Caco-2 (cell line): Measurements from ENCODE around the gene CEP350. TPM values are rescaled to one million over a fixed set of nuclear protein-coding genes. Genes with fewer than 3 reads are reported as not detected.

Experiments used
- BruUV-seq: library from RNA; stranded (reverse); fragments of 400-500 nt; replicated peaks from 2 replicates; lab custom pipeline; 2021; lab: Mats Ljungman, UMichigan
- CTCF ChIA-PET: fragments of 300-600 bp; sonication (Branson Sonifier 250); formaldehyde crosslinking; loops from one replicate; lab custom pipeline; 2022; ENCODE audit warnings: antibody characterized with exemption; lab: Charles Lee
- POLR2A ChIA-PET: fragments of 300-600 bp; sonication (Branson Sonifier 250); formaldehyde crosslinking; loops from one replicate; lab custom pipeline; 2022; ENCODE audit warnings: antibody characterized with exemption; lab: Charles Lee
- DNase-seq, 2 experiments: peaks; one replicate each; pipeline versions ENCODE4 v3.0.0 to v3.0.0-alpha.2; 2020 to 2022
- H3K27me3 ChIP-seq: replicated peaks from 2 replicates; pipeline ENCODE4 v1.6.0; 2011; ENCODE audit warnings: low read length; ENCODE audit not compliant: control insufficient read depth, insufficient read depth
- H3K36me3 ChIP-seq: 2 replicates; pipeline ENCODE4 v1.5.1; 2011; ENCODE audit warnings: low read length; ENCODE audit not compliant: control insufficient read depth, insufficient read depth
- H3K4me1 ChIP-seq: fragments of 250-450 bp; sonication (Bioruptor Pico); 2 replicates; pipeline ENCODE4 v1.5.1; 2020; ENCODE audit warnings: mild to moderate bottlenecking
- H3K4me3 ChIP-seq: 2 replicates; pipeline ENCODE4 v1.5.1; 2011; ENCODE audit warnings: low read depth, mild to moderate bottlenecking, control low read depth, low read length
- H3K9me3 ChIP-seq: fragments of 250-450 bp; sonication (Bioruptor Pico); 2 replicates; pipeline ENCODE4 v1.5.1; 2020; ENCODE audit warnings: mild to moderate bottlenecking, moderate library complexity
- H3K27ac Mint-ChIP-seq: one replicate; pipeline ENCODE4 v1.8.0; 2022; ENCODE audit warnings: mixed read lengths; ENCODE audit not compliant: unreplicated experiment
- H3K27me3 Mint-ChIP-seq: one replicate; pipeline ENCODE4 v1.8.0; 2022; ENCODE audit warnings: mixed read lengths; ENCODE audit not compliant: insufficient read depth, unreplicated experiment
- H3K36me3 Mint-ChIP-seq: one replicate; pipeline ENCODE4 v1.8.0; 2022; ENCODE audit warnings: mild to moderate bottlenecking, mixed read lengths; ENCODE audit not compliant: insufficient read depth, unreplicated experiment
- H3K4me1 Mint-ChIP-seq: one replicate; pipeline ENCODE4 v1.8.0; 2022; ENCODE audit warnings: low read depth, mixed read lengths; ENCODE audit not compliant: unreplicated experiment
- H3K4me3 Mint-ChIP-seq: one replicate; pipeline ENCODE4 v1.8.0; 2022; ENCODE audit warnings: mild to moderate bottlenecking, moderate library complexity, mixed read lengths; ENCODE audit not compliant: unreplicated experiment
- H3K9me3 Mint-ChIP-seq: one replicate; pipeline ENCODE4 v1.8.0; 2022; ENCODE audit warnings: mixed read lengths; ENCODE audit not compliant: unreplicated experiment
- intact Hi-C: fragments of 100-400 bp; cut with micrococcal nuclease; formaldehyde crosslinking; loops from one replicate; pipeline ENCODE4 v1.10.0; 2022; ENCODE audit not compliant: unreplicated experiment
- total RNA-seq: library from RNA; stranded (reverse); gene quantifications from 2 replicates; pipeline ENCODE4 v1.2.3, GENCODE V29; 2022
- TF ChIP-seq, protein P1 (sequence below), 2 experiments: fragments of 200-600 bp in 1 of 2; IDR thresholded peaks; 1 replicate in 1 of 2; 2 replicates in 1 of 2; pipeline versions ENCODE4 v1.5.1 to v1.8.0; 2011 to 2022; ENCODE audit warnings: antibody characterized with exemption in 1 of 2, control low read depth in 1 of 2, inconsistent platforms in 1 of 2, low read depth in 1 of 2, low read length in 1 of 2, mild to moderate bottlenecking in 1 of 2, moderate library complexity in 1 of 2; ENCODE audit not compliant: insufficient read depth in 1 of 2, severe bottlenecking in 1 of 2, unreplicated experiment in 1 of 2

CEP350 gene
- total RNA-seq, 1 experiment from 2014 or later: 43.5 TPM

DNA sequence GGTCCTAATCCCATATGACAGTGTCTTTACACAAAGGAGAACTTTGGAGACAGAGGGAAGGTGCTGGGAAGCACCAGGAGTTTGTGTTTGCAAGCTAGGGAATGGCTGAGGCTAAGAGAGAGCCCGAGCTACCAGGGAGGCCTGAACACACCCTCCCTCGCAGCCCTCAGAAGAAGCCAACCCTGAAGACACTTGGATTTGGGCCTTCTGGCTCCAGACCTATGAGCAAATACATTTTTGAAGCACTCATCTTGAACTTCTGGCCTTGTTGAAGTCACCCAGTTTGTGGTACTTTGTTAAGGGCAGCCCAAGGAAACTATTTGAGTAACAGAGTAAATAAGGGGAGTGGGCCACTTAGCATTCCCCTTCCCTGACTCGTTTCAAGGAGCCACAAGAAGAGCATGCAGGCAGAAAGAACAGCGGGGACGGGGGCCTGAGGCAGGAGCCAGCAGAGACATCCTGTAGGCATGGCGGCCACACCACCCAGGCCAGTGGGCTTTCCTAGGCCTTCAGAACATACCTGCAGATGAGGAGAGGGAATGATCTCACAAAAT lies 186.8 kb downstream of the CEP350 start:
- H3K27ac Mint-ChIP-seq: no peak overlapping the region
- Histone ChIP-seq H3K4me1 (no peaks in the 10 kb centered on the region), H3K27me3 (no peaks in the 10 kb centered on the region), H3K4me3 (no peak overlapping the region), H3K36me3 (no peaks in the 10 kb centered on the region), H3K9me3 (0 out of 2 replicates have a peak, but pooled peaks cover 7% of the 10 kb centered on the region)
- POLR2A ChIA-PET: no interaction called here
- no peak for DNase-seq
- no peaks in the 10 kb centered on the region for H3K9me3 Mint-ChIP-seq
- TF ChIP-seq, protein P1, sequence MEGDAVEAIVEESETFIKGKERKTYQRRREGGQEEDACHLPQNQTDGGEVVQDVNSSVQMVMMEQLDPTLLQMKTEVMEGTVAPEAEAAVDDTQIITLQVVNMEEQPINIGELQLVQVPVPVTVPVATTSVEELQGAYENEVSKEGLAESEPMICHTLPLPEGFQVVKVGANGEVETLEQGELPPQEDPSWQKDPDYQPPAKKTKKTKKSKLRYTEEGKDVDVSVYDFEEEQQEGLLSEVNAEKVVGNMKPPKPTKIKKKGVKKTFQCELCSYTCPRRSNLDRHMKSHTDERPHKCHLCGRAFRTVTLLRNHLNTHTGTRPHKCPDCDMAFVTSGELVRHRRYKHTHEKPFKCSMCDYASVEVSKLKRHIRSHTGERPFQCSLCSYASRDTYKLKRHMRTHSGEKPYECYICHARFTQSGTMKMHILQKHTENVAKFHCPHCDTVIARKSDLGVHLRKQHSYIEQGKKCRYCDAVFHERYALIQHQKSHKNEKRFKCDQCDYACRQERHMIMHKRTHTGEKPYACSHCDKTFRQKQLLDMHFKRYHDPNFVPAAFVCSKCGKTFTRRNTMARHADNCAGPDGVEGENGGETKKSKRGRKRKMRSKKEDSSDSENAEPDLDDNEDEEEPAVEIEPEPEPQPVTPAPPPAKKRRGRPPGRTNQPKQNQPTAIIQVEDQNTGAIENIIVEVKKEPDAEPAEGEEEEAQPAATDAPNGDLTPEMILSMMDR (IDR thresholded peaks at IDR 0.05; ENCODE audit: insufficient read depth in 1 of 2, low read depth in 1 of 2, low read length in 1 of 2, severe bottlenecking in 1 of 2, unreplicated experiment in 1 of 2): no peak
- H3K4me3 Mint-ChIP-seq: no peak overlapping the region
- CTCF ChIA-PET: no interaction called here
- no TSS peak for BruUV-seq
- H3K27me3 Mint-ChIP-seq: peaks cover 2% of the 10 kb centered on the region
- intact Hi-C loops: no loop called here
- no peaks in the 10 kb centered on the region for H3K36me3 Mint-ChIP-seq
- no peaks in the 10 kb centered on the region for H3K4me1 Mint-ChIP-seq

DNA sequence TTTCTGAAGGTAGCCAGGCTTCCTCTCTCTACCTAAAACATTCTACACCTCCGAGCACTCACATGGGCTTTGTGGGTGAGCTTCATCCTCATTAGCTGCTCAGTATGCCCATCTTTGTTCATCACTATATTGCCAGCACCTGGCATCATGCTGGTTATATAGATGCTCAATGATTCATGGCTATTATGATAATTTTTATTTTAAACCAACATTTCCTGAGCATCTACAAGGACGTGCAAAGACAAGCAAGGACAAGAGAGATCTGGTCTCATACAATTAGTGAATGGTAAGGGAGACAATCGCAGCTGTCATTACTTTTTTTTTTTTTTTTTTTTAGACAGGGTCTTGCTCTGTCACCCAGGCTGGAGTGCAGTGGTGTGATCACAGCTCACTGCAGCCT lies 188.7 kb downstream of the CEP350 start:
- intact Hi-C loops: no loop called here

DNA sequence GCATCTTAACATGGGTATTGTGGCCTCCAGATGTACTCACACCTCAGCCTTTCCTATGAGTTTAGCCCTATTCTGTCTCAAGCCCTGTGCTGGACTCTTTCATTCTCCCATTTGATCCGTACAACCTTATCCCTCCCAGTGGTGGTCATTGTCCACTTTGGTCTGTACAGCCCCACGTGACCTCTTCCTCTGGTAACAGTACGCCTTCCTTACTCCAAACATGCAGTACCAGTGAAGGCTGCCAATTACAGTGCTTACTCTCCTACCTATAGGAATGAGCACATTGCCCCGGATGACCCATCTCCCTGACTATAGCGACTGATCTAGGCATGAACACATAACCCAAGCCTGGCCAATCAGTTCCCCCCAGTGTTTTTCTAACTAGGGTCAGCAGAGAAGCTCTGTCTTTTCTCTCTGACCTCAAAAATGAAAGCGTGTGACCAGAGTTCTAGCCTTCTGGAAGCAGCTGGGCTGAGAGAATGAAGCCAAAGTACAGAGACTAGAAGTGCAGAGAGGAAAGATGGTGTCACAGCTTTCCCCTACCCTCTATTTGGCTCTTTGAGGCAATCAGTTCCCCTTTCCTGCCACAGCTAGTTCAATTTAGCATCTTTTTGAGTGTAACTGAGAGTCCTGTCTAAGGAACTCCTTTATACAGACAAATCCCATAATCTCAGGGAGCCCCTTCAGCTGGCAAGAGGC lies 190.2 kb downstream of the CEP350 start:
- Mint-ChIP-seq H3K4me3 (no peak overlapping the region), H3K9me3 (no peaks in the 10 kb centered on the region), H3K4me1 (no peaks in the 10 kb centered on the region), H3K27ac (no peak overlapping the region), H3K27me3 (no peaks in the 10 kb centered on the region), H3K36me3 (no peaks in the 10 kb centered on the region)
- DNase-seq: no peak
- no TSS peak for BruUV-seq
- no peaks in the 10 kb centered on the region for H3K27me3 ChIP-seq
- no peak overlapping the region for H3K4me3 ChIP-seq
- intact Hi-C loops: no loop called here
- ChIA-PET CTCF (interaction anchor here (0.5 to 1.2 kb wide), 3 partner anchors 18 to 24 kb away, joined by 3 to 4 read pairs (median 3); no protein-coding TSS in a partner anchor), POLR2A (interaction anchor here (0.5 kb wide), 1 partner anchor 9 kb away, joined by 3 read pairs; no protein-coding TSS in a partner anchor)
- no peaks in the 10 kb centered on the region for H3K4me1 ChIP-seq
- no peaks in the 10 kb centered on the region for H3K36me3 ChIP-seq
- TF ChIP-seq, protein P1 (IDR thresholded peaks at IDR 0.05; ENCODE audit: insufficient read depth in 1 of 2, low read depth in 1 of 2, low read length in 1 of 2, severe bottlenecking in 1 of 2, unreplicated experiment in 1 of 2): no peak
- no peaks in the 10 kb centered on the region for H3K9me3 ChIP-seq

More for the DNA sequence above, 188.7 kb downstream of the CEP350 start:
- Histone ChIP-seq H3K36me3 (no peaks in the 10 kb centered on the region), H3K4me3 (no peak overlapping the region), H3K4me1 (no peaks in the 10 kb centered on the region), H3K27me3 (no peaks in the 10 kb centered on the region), H3K9me3 (no peaks in the 10 kb centered on the region)
- Mint-ChIP-seq H3K9me3 (no peaks in the 10 kb centered on the region), H3K4me1 (no peaks in the 10 kb centered on the region), H3K36me3 (no peaks in the 10 kb centered on the region), H3K27me3 (no peaks in the 10 kb centered on the region), H3K4me3 (no peak overlapping the region), H3K27ac (no peak overlapping the region)
- TF ChIP-seq, protein P1 (IDR thresholded peaks at IDR 0.05; ENCODE audit: insufficient read depth in 1 of 2, low read depth in 1 of 2, low read length in 1 of 2, severe bottlenecking in 1 of 2, unreplicated experiment in 1 of 2): no peak
- DNase-seq: no peak
- BruUV-seq: no TSS peak
- POLR2A ChIA-PET: no interaction called here
- CTCF ChIA-PET: interaction anchor here (0.7 kb wide), 1 partner anchor 295 kb away, joined by 3 read pairs; no protein-coding TSS in a partner anchor
